ENCODE data around the gene LIPG. TPM values are rescaled to one million over a fixed set of nuclear protein-coding genes. Genes with fewer than 3 reads are reported as not detected.
"Not testable (repeated sequence)": the region's sequence is repeated elsewhere in the genome, so short reads cannot be mapped to it uniquely, and the experiment has no call there.

Gene LIPG
- total and polyA plus RNA-seq, 10 donors: 0.11 to 2.7 (median 0.35) TPM; not detected in 3

- no peaks in the 10 kb centered on the region for H3K4me1 ChIP-seq
- no peak for DNase-seq
- no peaks in the 10 kb centered on the region for H3K9me3 ChIP-seq
- 69 to 91% (median 80%) methylated on average over 1 of the region's 1 CpG for WGBS, 5 donors
- H3K27ac ChIP-seq: no peak overlapping the region
- H3K36me3 ChIP-seq: no peaks in the 10 kb centered on the region
- peaks cover 0 to 23% (median 0%) of the 10 kb centered on the region in 7 donors for H3K27me3 ChIP-seq (replicated peaks in 1 of 7)
- intact Hi-C loops (cut with DNase I; ENCODE audit: low total_unique reads): no loop called here
- TF ChIP-seq CTCF (IDR thresholded peaks at IDR 0.05 in 8 of 11, conservative IDR thresholded peaks at IDR 0.05 in 3 of 11) (no peak), POLR2AphosphoS5 (IDR thresholded peaks at IDR 0.05) (no peak), POLR2A (IDR thresholded peaks at IDR 0.05) (no peak)
- no peak overlapping the region for H3K4me3 ChIP-seq
These were observed 18.4 kb downstream of the LIPG start for GRCh38 chr18:49580279-49580678.

GRCh38 chr18:49581371-49581770 lies 19.5 kb downstream of the LIPG start:
- Histone ChIP-seq H3K27ac (no peak overlapping the region), H3K4me3 (no peak overlapping the region), H3K27me3 (replicated peaks in 1 of 7) (peaks cover 0 to 23% (median 0%) of the 10 kb centered on the region in 7 donors), H3K9me3 (no peaks in the 10 kb centered on the region), H3K4me1 (no peaks in the 10 kb centered on the region), H3K36me3 (no peaks in the 10 kb centered on the region)
- TF ChIP-seq POLR2AphosphoS5 (IDR thresholded peaks at IDR 0.05): no peak
- TF ChIP-seq POLR2A (IDR thresholded peaks at IDR 0.05): no peak
- TF ChIP-seq CTCF (IDR thresholded peaks at IDR 0.05 in 8 of 11, conservative IDR thresholded peaks at IDR 0.05 in 3 of 11): no peak
- intact Hi-C loops (cut with DNase I; ENCODE audit: low total_unique reads): no loop called here
- no peak for DNase-seq
- WGBS, 5 donors: 20 to 56% (median 34%) methylated on average over 7 of the region's 7 CpGs

GRCh38 chr18:49582579-49582978 lies 20.7 kb downstream of the LIPG start:
- Histone ChIP-seq H3K4me3 (no peak overlapping the region), H3K9me3 (no peaks in the 10 kb centered on the region), H3K36me3 (no peaks in the 10 kb centered on the region), H3K27ac (no peak overlapping the region), H3K4me1 (no peaks in the 10 kb centered on the region), H3K27me3 (replicated peaks in 1 of 7) (peaks cover 0 to 23% (median 0%) of the 10 kb centered on the region in 7 donors)
- 81 to 92% (median 84%) methylated on average over 8 of the region's 8 CpGs for WGBS, 5 donors
- intact Hi-C loops (cut with DNase I; ENCODE audit: low total_unique reads): no loop called here
- TF ChIP-seq POLR2AphosphoS5 (IDR thresholded peaks at IDR 0.05) (no peak), POLR2A (IDR thresholded peaks at IDR 0.05) (no peak), CTCF (IDR thresholded peaks at IDR 0.05 in 8 of 11, conservative IDR thresholded peaks at IDR 0.05 in 3 of 11) (no peak)
- DNase-seq: no peak

GRCh38 chr18:49584394-49584793 lies 22.5 kb downstream of the LIPG start:
- Histone ChIP-seq H3K36me3 (no peaks in the 10 kb centered on the region), H3K9me3 (no peaks in the 10 kb centered on the region), H3K27ac (no peak overlapping the region), H3K4me3 (no peak overlapping the region), H3K4me1 (no peaks in the 10 kb centered on the region), H3K27me3 (replicated peaks in 1 of 7) (peaks cover 0 to 23% (median 0%) of the 10 kb centered on the region in 7 donors)
- no peak for DNase-seq
- 65 to 81% (median 70%) methylated on average over 3 of the region's 3 CpGs for WGBS, 5 donors
- intact Hi-C loops (cut with DNase I; ENCODE audit: low total_unique reads): no loop called here
- TF ChIP-seq POLR2AphosphoS5 (IDR thresholded peaks at IDR 0.05) (no peak), CTCF (IDR thresholded peaks at IDR 0.05 in 8 of 11, conservative IDR thresholded peaks at IDR 0.05 in 3 of 11) (no peak), POLR2A (IDR thresholded peaks at IDR 0.05) (no peak)

GRCh38 chr18:49584951-49585350 lies 23.1 kb downstream of the LIPG start:
- DNase-seq; H3K4me1 ChIP-seq; H3K36me3 ChIP-seq; H3K4me3 ChIP-seq; H3K9me3 ChIP-seq; H3K27ac ChIP-seq; intact Hi-C loops (cut with DNase I; ENCODE audit: low total_unique reads): not testable (repeated sequence)
- WGBS, 5 donors: 94 to 99% (median 98%) methylated on average over 4 of the region's 4 CpGs
- peaks cover 0 to 23% (median 0%) of the 10 kb centered on the region in 7 donors for H3K27me3 ChIP-seq (replicated peaks in 1 of 7)
